ENCODE results near the gene HOXD11. TPM values are rescaled to one million over a fixed set of nuclear protein-coding genes. Genes with fewer than 3 reads are reported as not detected.

Gene HOXD11
- total and polyA plus RNA-seq, 2 experiments from 2014 or later: not detected

DNA sequence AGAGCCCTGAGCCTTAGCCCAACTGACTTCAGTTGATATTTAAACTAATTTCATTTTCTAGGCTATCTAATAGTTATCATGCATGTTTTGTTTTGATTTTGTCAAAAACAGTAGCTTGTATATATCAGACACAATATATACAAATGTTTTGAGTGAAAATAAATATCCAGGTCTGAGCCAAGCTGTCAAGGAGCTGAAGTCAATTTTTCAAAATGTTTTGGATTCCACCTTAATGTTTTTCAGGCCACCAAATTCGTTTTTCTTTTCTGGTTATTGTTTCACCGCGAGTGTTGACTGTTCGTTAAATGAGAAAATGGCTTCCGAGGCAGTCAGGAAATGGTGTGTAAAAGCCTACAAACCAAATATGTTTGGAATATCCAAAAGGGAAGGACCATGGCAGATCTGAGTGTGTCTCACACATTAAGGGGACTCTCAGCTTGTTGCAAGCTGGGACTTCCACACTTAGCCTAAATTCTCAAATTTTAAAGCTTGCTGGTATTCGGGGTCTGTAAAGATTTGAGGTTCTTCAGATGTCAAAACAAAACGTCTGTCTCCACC is 4.7 kb upstream of the HOXD11 start:
- Mint-ChIP-seq H3K9me3 (peaks cover 3% of the 10 kb centered on the region; the same call in 1 of the 3 replicates), H3K4me1 (peaks cover 42% of the 10 kb centered on the region), H3K36me3 (ENCODE audit: low read depth) (no peaks in the 10 kb centered on the region; the same call in 2 of the 3 replicates), H3K27me3 (ENCODE audit: insufficient read depth, low read depth, poor library complexity) (peaks cover 97% of the 10 kb centered on the region), H3K27ac (no peak overlapping the region), H3K4me3 (no peak overlapping the region)
- TF ChIP-seq EZH2 (IDR thresholded peaks at IDR 0.05; ENCODE audit: low read depth, unreplicated experiment): peak; percentile 74
- TF ChIP-seq STAT1 (IDR thresholded peaks at IDR 0.05; ENCODE audit: unreplicated experiment): no peak
- no peak for TF ChIP-seq POLR2AphosphoS5 (IDR thresholded peaks at IDR 0.05; ENCODE audit: low read depth)
- TF ChIP-seq ZNF331 (CRISPR knock-in tag; IDR thresholded peaks at IDR 0.05; ENCODE audit: low read depth): no peak
- no peak overlapping the region for H3K4me3 ChIP-seq
- no peaks in the 10 kb centered on the region for H3K9me2 ChIP-seq (ENCODE audit: insufficient read depth)
- DNase-seq (ENCODE audit: low spot score) (no peak), ATAC-seq (no peak)
- H3K27ac ChIP-seq (ENCODE audit: low read depth): no peak overlapping the region
- no peaks in the 10 kb centered on the region; the same call in 1 of the 2 replicates for H3K36me3 ChIP-seq (ENCODE audit: insufficient read depth)
- H4K20me1 ChIP-seq (replicated peaks; ENCODE audit: insufficient read depth): peaks cover 36% of the 10 kb centered on the region
- H3K4me2 ChIP-seq: no peak overlapping the region
- H3K27me3 ChIP-seq (ENCODE audit: insufficient read depth): peaks cover 98% of the 10 kb centered on the region
- peaks cover 31% of the 10 kb centered on the region for H3F3A ChIP-seq (replicated peaks; ENCODE audit: low read depth)
- H3K4me1 ChIP-seq (ENCODE audit: insufficient read depth): peaks cover 58% of the 10 kb centered on the region
- H2AFZ ChIP-seq: no peak overlapping the region
- no peaks in the 10 kb centered on the region for H3K79me2 ChIP-seq (replicated peaks; ENCODE audit: insufficient read depth)

DNA sequence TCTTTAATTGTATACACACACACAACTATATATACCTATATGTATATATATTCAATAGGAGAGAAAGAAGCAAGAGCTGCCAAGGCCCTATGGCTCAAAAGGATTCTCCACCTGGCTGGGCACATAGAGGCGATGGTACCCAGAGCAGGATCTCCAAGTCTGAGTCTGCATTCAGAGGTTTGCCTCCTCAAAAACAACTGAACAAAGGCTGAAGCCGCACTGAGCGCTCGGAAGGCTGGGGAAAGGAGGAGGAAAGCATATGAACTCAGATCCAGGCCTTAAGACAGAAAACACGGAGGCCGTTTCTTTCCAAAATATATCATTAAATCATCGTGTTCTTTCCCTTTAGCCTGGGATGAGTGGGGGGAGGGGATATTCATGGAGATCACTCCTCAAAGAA is 3.9 kb upstream of the HOXD11 start:
- Histone ChIP-seq H3K4me3 (no peak overlapping the region), H3K27me3 (ENCODE audit: insufficient read depth) (peaks cover 99% of the 10 kb centered on the region), H3K9me2 (ENCODE audit: insufficient read depth) (no peaks in the 10 kb centered on the region), H3K4me2 (no peak overlapping the region; the same call in 1 of the 2 replicates), H4K20me1 (replicated peaks; ENCODE audit: insufficient read depth) (peaks cover 36% of the 10 kb centered on the region), H3K36me3 (ENCODE audit: insufficient read depth) (no peaks in the 10 kb centered on the region; the same call in 1 of the 2 replicates), H3K27ac (ENCODE audit: low read depth) (no peak overlapping the region), H3F3A (replicated peaks; ENCODE audit: low read depth) (peaks cover 31% of the 10 kb centered on the region), H2AFZ (no peak overlapping the region), H3K4me1 (ENCODE audit: insufficient read depth) (peaks cover 53% of the 10 kb centered on the region), H3K79me2 (replicated peaks; ENCODE audit: insufficient read depth) (no peaks in the 10 kb centered on the region)
- TF ChIP-seq NANOG (IDR thresholded peaks at IDR 0.05; ENCODE audit: borderline replicate concordance) (no peak), EZH2 (IDR thresholded peaks at IDR 0.05; ENCODE audit: low read depth, unreplicated experiment) (peak; percentile 15)
- TF ChIP-seq, protein P1, sequence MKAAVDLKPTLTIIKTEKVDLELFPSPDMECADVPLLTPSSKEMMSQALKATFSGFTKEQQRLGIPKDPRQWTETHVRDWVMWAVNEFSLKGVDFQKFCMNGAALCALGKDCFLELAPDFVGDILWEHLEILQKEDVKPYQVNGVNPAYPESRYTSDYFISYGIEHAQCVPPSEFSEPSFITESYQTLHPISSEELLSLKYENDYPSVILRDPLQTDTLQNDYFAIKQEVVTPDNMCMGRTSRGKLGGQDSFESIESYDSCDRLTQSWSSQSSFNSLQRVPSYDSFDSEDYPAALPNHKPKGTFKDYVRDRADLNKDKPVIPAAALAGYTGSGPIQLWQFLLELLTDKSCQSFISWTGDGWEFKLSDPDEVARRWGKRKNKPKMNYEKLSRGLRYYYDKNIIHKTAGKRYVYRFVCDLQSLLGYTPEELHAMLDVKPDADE (IDR thresholded peaks at IDR 0.05): no peak
- no peak overlapping the region for H3K27ac Mint-ChIP-seq
- H3K4me3 Mint-ChIP-seq: no peak overlapping the region
- H3K36me3 Mint-ChIP-seq (ENCODE audit: low read depth): no peaks in the 10 kb centered on the region; the same call in 2 of the 3 replicates
- ATAC-seq: no peak
- peaks cover 35% of the 10 kb centered on the region for H3K4me1 Mint-ChIP-seq
- DNase-seq (ENCODE audit: low spot score): peak; percentile 24
- peaks cover 93% of the 10 kb centered on the region for H3K27me3 Mint-ChIP-seq (ENCODE audit: insufficient read depth, low read depth, poor library complexity)
- H3K9me3 Mint-ChIP-seq: peaks cover 3% of the 10 kb centered on the region; the same call in 1 of the 3 replicates

DNA sequence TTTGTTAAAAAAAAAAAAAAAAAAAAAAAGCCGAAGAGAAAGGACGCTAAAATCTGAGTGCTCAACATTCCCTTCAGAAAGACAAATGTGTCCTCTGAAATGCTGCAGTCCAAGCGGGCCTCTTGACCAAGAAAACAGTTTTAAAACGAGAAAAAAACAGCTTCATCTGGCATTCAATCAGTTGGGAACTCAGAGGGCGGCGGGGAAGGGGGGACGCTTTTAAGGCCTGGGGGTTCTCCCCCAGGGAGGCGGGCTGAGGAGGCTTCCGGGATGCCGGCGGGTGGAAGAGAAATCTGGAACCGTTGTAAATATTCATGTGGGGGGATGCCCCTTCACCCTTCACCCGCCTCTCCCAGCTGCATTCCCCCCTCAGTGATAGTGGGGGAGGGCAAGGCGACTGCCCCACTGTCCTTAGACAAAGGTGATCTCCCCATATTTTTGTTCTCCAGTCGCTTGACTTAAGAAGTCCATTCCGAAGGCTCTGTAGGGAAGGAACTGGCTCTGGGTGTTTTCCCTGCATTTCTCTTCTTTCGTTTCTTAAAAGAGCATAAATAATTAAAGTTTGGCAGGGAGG is 3.3 kb upstream of the HOXD11 start:
- ATAC-seq (no peak), DNase-seq (ENCODE audit: low spot score) (peak; percentile 45)
- H3K9me2 ChIP-seq (ENCODE audit: insufficient read depth): no peaks in the 10 kb centered on the region
- Mint-ChIP-seq H3K9me3 (peaks cover 4% of the 10 kb centered on the region; the same call in 2 of the 3 replicates), H3K27ac (no peak overlapping the region), H3K27me3 (ENCODE audit: insufficient read depth, low read depth, poor library complexity) (peaks cover 93% of the 10 kb centered on the region), H3K4me3 (peak overlapping the region; percentile 51; the same call in 2 of the 3 replicates), H3K36me3 (ENCODE audit: low read depth) (no peaks in the 10 kb centered on the region; the same call in 2 of the 3 replicates), H3K4me1 (peaks cover 33% of the 10 kb centered on the region)
- peak overlapping the region; percentile 73 for H3K4me2 ChIP-seq
- H3K36me3 ChIP-seq (ENCODE audit: insufficient read depth): no peaks in the 10 kb centered on the region; the same call in 1 of the 2 replicates
- TF ChIP-seq, protein P2, sequence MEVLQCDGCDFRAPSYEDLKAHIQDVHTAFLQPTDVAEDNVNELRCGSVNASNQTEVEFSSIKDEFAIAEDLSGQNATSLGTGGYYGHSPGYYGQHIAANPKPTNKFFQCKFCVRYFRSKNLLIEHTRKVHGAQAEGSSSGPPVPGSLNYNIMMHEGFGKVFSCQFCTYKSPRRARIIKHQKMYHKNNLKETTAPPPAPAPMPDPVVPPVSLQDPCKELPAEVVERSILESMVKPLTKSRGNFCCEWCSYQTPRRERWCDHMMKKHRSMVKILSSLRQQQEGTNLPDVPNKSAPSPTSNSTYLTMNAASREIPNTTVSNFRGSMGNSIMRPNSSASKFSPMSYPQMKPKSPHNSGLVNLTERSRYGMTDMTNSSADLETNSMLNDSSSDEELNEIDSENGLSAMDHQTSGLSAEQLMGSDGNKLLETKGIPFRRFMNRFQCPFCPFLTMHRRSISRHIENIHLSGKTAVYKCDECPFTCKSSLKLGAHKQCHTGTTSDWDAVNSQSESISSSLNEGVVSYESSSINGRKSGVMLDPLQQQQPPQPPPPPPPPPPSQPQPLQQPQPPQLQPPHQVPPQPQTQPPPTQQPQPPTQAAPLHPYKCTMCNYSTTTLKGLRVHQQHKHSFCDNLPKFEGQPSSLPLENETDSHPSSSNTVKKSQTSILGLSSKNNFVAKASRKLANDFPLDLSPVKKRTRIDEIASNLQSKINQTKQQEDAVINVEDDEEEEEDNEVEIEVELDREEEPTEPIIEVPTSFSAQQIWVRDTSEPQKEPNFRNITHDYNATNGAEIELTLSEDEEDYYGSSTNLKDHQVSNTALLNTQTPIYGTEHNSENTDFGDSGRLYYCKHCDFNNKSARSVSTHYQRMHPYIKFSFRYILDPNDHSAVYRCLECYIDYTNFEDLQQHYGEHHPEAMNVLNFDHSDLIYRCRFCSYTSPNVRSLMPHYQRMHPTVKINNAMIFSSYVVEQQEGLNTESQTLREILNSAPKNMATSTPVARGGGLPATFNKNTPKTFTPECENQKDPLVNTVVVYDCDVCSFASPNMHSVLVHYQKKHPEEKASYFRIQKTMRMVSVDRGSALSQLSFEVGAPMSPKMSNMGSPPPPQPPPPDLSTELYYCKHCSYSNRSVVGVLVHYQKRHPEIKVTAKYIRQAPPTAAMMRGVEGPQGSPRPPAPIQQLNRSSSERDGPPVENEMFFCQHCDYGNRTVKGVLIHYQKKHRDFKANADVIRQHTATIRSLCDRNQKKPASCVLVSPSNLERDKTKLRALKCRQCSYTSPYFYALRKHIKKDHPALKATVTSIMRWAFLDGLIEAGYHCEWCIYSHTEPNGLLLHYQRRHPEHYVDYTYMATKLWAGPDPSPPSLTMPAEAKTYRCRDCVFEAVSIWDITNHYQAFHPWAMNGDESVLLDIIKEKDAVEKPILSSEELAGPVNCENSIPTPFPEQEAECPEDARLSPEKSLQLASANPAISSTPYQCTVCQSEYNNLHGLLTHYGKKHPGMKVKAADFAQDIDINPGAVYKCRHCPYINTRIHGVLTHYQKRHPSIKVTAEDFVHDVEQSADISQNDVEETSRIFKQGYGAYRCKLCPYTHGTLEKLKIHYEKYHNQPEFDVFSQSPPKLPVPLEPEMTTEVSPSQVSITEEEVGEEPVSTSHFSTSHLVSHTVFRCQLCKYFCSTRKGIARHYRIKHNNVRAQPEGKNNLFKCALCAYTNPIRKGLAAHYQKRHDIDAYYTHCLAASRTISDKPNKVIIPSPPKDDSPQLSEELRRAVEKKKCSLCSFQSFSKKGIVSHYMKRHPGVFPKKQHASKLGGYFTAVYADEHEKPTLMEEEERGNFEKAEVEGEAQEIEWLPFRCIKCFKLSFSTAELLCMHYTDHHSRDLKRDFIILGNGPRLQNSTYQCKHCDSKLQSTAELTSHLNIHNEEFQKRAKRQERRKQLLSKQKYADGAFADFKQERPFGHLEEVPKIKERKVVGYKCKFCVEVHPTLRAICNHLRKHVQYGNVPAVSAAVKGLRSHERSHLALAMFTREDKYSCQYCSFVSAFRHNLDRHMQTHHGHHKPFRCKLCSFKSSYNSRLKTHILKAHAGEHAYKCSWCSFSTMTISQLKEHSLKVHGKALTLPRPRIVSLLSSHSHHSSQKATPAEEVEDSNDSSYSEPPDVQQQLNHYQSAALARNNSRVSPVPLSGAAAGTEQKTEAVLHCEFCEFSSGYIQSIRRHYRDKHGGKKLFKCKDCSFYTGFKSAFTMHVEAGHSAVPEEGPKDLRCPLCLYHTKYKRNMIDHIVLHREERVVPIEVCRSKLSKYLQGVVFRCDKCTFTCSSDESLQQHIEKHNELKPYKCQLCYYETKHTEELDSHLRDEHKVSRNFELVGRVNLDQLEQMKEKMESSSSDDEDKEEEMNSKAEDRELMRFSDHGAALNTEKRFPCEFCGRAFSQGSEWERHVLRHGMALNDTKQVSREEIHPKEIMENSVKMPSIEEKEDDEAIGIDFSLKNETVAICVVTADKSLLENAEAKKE (CRISPR knock-in tag; IDR thresholded peaks at IDR 0.05): no peak
- TF ChIP-seq EZH2 (IDR thresholded peaks at IDR 0.05; ENCODE audit: low read depth, unreplicated experiment): peak; percentile 88
- H3F3A ChIP-seq (replicated peaks; ENCODE audit: low read depth): peaks cover 27% of the 10 kb centered on the region
- H3K27ac ChIP-seq (ENCODE audit: low read depth): no peak overlapping the region
- H3K79me2 ChIP-seq (replicated peaks; ENCODE audit: insufficient read depth): no peaks in the 10 kb centered on the region
- H4K20me1 ChIP-seq (replicated peaks; ENCODE audit: insufficient read depth): peaks cover 35% of the 10 kb centered on the region
- H3K4me1 ChIP-seq (ENCODE audit: insufficient read depth): peaks cover 47% of the 10 kb centered on the region
- H3K27me3 ChIP-seq (ENCODE audit: insufficient read depth): peaks cover 99% of the 10 kb centered on the region
- H3K4me3 ChIP-seq: peak overlapping the region; percentile 46
- H2AFZ ChIP-seq: no peak overlapping the region
